Activated B cell treated with CpG ODN at 0.5 μM for 24 hours (primary cell): Measurements from ENCODE around the gene NOTCH4. TPM values are rescaled to one million over a fixed set of nuclear protein-coding genes. Genes with fewer than 3 reads are reported as not detected.

Experiments used
- ATAC-seq: fragments of 200-7000 bp; cut with Tn5 transposase; one replicate; pipeline ENCODE4 v1.10.0; 2021; ENCODE audit warnings: low read depth, mild to moderate bottlenecking, moderate library complexity
- CTCF ChIA-PET: fragments of 350-600 bp; sonication (Branson Sonifier 250); formaldehyde crosslinking; loops from one replicate; lab custom pipeline; 2021; ENCODE audit warnings: antibody characterized with exemption; lab: Charles Lee
- POLR2A ChIA-PET: fragments of 350-600 bp; sonication (Branson Sonifier 250); formaldehyde crosslinking; loops from one replicate; lab custom pipeline; 2021; ENCODE audit warnings: antibody characterized with exemption; lab: Charles Lee
- DNase-seq: peaks from one replicate; pipeline ENCODE4 v3.0.0; 2022
- H3K27ac Mint-ChIP-seq: one replicate; pipeline ENCODE4 v1.8.0; 2020; ENCODE audit warnings: mixed read lengths
- H3K27me3 Mint-ChIP-seq: one replicate; pipeline ENCODE4 v1.8.0; 2021; ENCODE audit warnings: mixed read lengths
- H3K36me3 Mint-ChIP-seq: one replicate; pipeline ENCODE4 v1.8.0; 2021; ENCODE audit warnings: low read depth, mixed read lengths
- H3K4me1 Mint-ChIP-seq: one replicate; pipeline ENCODE4 v1.8.0; 2021; ENCODE audit warnings: mixed read lengths
- H3K4me3 Mint-ChIP-seq: one replicate; pipeline ENCODE4 v1.8.0; 2020; ENCODE audit warnings: mild to moderate bottlenecking, mixed read lengths
- H3K9me3 Mint-ChIP-seq: one replicate; pipeline ENCODE4 v1.8.0; 2020; ENCODE audit warnings: mixed read lengths
- intact Hi-C: fragments of 100-400 bp; cut with micrococcal nuclease; formaldehyde crosslinking; loops from one replicate; pipeline ENCODE4 v1.15.1; 2024
- total RNA-seq: library from RNA; stranded (reverse); gene quantifications from 2 replicates; pipeline ENCODE4 v1.2.3, GENCODE V29; 2022
- TF ChIP-seq, protein P1 (sequence below): fragments of 200-600 bp; IDR thresholded peaks from one replicate; pipeline ENCODE4 v1.8.0; 2022; ENCODE audit warnings: antibody characterized with exemption, mild to moderate bottlenecking

Gene NOTCH4
- total RNA-seq, 1 donor from 2014 or later: 3.3 TPM

DNA sequence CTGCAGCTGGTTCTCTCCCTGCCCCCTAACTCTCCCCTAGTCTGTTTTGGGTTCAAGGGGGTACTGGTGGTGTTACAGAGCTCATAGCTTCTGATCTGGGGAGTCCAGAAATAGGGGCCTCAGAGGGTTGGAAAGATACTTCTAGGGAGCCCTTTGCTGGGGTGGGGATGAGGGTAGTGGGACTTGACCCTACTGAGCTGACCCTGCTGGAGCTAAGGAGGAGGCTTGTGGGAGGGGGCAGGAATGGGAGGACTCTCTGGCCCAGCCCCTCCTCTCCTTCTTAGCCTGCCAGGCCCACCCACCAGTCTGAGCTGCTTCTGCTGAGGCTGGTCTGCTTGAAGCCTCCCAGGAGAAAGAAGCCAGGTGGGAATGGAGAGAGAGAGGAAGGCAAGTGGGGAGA, 59.6 kb downstream of the NOTCH4 start, which contains the start of gene EGFL8:
Gene EGFL8, plus strand, starts transcription at position 301 of the 400 bp plus-strand sequence. CDS start 1,571 bp downstream, outside the sequence.
- Mint-ChIP-seq H3K4me3 (no peak within 1 kb of the TSS), H3K36me3 (peaks cover 14% of the 10 kb centered on the region), H3K4me1 (peaks cover 4% of the 10 kb centered on the region), H3K27ac (no peak within 1 kb of the TSS), H3K27me3 (no peaks in the 10 kb centered on the region), H3K9me3 (no peaks in the 10 kb centered on the region)
- ATAC-seq: no peak
- intact Hi-C loops: no loop called here
- DNase-seq: no peak
- ChIA-PET CTCF (interaction anchor here (1.6 kb wide), 1 partner anchor 10 kb away, joined by 4 read pairs; no protein-coding TSS in a partner anchor), POLR2A (interaction anchor here (0.5 to 1.1 kb wide), 2 partner anchors 43 to 618 kb away, joined by 6 to 9 read pairs; partner anchors contain the start of gene ATP6V1G2)
- TF ChIP-seq, protein P1, sequence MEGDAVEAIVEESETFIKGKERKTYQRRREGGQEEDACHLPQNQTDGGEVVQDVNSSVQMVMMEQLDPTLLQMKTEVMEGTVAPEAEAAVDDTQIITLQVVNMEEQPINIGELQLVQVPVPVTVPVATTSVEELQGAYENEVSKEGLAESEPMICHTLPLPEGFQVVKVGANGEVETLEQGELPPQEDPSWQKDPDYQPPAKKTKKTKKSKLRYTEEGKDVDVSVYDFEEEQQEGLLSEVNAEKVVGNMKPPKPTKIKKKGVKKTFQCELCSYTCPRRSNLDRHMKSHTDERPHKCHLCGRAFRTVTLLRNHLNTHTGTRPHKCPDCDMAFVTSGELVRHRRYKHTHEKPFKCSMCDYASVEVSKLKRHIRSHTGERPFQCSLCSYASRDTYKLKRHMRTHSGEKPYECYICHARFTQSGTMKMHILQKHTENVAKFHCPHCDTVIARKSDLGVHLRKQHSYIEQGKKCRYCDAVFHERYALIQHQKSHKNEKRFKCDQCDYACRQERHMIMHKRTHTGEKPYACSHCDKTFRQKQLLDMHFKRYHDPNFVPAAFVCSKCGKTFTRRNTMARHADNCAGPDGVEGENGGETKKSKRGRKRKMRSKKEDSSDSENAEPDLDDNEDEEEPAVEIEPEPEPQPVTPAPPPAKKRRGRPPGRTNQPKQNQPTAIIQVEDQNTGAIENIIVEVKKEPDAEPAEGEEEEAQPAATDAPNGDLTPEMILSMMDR: no peak

DNA sequence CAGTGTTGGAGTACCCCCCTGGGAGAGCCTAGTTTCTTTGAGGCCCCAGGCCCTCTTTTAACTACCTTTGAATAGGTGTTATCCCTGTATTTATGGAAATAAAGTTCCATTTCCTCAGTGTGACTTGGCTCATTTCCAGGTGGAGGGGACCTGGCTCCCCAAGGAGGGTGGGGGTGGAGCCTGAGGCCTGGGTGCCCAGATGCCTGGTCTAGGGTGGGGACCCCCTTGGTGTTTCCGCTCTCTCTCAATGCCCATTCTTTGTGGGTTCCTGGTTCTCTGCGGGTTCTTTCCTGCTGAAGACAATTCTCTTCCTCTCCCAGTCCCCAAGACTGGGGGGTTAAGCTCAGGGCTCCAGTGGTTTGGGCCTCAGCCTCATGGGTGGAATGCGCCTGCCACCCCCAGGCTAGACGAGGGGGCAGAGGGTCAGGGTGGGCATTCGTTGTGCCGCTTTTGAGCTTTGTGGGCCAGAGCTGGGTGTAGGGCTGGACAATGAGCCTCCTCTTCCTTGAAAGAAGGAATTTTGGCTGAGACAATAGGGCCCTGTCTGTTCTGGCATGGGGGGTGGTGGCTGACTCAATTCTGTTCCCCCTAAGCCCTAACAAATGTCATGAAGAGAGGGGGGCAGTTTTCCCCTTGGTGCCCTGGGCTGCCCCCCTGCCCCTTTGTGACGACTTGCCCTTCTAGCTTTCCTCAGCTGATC, 60.2 kb downstream of the NOTCH4 start:
- TF ChIP-seq, protein P1: no peak
- H3K27me3 Mint-ChIP-seq: no peaks in the 10 kb centered on the region
- ChIA-PET CTCF (interaction anchor here (1.6 kb wide), 1 partner anchor 9 kb away, joined by 4 read pairs; no protein-coding TSS in a partner anchor), POLR2A (interaction anchor here (0.5 kb wide), 1 partner anchor 44 kb away, joined by 9 read pairs; no protein-coding TSS in a partner anchor)
- intact Hi-C loops: no loop called here
- H3K36me3 Mint-ChIP-seq: peaks cover 11% of the 10 kb centered on the region
- H3K4me3 Mint-ChIP-seq: no peak overlapping the region
- no peak for DNase-seq
- H3K27ac Mint-ChIP-seq: no peak overlapping the region
- no peaks in the 10 kb centered on the region for H3K9me3 Mint-ChIP-seq
- no peak for ATAC-seq
- peaks cover 4% of the 10 kb centered on the region for H3K4me1 Mint-ChIP-seq

DNA sequence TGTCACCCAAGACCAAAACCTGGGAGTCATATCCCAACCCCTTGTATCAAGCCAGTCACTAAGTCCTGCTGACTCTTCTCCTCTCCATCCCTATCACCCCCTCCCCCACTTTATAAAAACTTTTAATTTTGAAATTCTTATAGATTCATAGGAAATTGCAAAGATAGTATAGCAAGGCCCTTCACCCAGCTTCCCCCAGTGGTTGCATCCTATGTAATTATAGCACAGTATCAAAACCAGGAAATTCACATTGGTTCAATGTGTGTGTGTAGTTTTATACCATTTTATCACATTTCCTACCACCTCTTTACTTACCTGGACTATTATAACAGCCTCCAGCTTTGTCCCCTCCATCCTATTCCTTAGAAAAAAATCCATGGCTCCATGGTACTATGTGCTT, 65.8 kb downstream of the NOTCH4 start:
- H3K27me3 Mint-ChIP-seq: peaks cover 3% of the 10 kb centered on the region
- DNase-seq (no peak), ATAC-seq (no peak)
- H3K4me3 Mint-ChIP-seq: no peak overlapping the region
- peaks cover 20% of the 10 kb centered on the region for H3K4me1 Mint-ChIP-seq
- intact Hi-C loops: loop anchor here (10.0 kb wide), 1 partner anchor 113 kb away; no protein-coding TSS in a partner anchor
- ChIA-PET CTCF (no interaction called here), POLR2A (no interaction called here)
- H3K27ac Mint-ChIP-seq: no peak overlapping the region
- no peaks in the 10 kb centered on the region for H3K36me3 Mint-ChIP-seq
- no peaks in the 10 kb centered on the region for H3K9me3 Mint-ChIP-seq
- TF ChIP-seq, protein P1: no peak

DNA sequence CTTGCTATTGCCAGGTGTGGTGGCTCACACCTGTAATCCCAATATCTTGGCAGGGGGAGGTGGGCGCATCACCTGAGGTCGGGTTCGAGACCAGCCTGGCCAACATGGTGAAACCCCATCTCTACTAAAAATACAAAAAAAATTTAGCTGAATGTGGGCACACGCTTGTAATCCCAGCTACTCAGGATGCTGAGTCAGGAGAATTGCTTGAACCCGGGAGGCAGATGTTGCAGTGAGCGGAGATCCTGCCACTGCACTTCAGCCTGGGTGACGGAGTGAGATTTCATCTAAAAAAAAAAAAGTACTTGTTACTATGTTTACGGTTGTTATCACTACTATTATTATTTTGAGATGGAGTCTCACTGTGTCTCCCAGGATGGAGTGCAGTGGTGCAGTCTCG, 67.0 kb downstream of the NOTCH4 start:
- Mint-ChIP-seq H3K4me1 (peaks cover 25% of the 10 kb centered on the region), H3K27ac (no peak overlapping the region), H3K9me3 (no peaks in the 10 kb centered on the region), H3K4me3 (no peak overlapping the region), H3K27me3 (peaks cover 9% of the 10 kb centered on the region), H3K36me3 (no peaks in the 10 kb centered on the region)
- no peak for DNase-seq
- TF ChIP-seq, protein P1: no peak
- ATAC-seq: no peak
- intact Hi-C loops: loop anchor here (10.0 kb wide), 1 partner anchor 112 kb away; no protein-coding TSS in a partner anchor
- ChIA-PET CTCF (no interaction called here), POLR2A (interaction anchor here (0.7 kb wide), 1 partner anchor 14 kb away, joined by 3 read pairs; no protein-coding TSS in a partner anchor)
